ENCODE measurements around the gene FGD2.
"Not testable (repeated sequence)": the region's sequence is repeated elsewhere in the genome, so short reads cannot be mapped to it uniquely, and the experiment has no call there.

Gene FGD2

DNA sequence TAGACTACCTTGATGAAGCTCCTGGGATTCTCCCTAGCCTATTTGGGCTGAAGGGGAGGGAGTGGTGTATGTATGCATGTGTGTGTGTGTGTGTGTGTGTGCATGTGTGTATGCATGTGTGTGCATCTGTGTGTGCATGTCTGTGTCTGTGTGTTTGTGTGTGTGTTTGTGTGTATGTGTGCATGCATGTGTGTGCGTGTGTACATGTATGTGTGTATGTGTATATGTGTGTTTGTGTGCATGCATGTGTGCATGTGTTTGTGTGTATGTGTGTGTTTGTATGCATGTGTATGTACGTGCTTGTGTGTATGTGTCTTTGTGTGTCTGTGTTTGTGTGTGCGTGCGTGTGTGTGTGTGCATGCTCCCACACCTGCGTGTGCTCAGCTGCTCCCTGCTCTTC is 15.4 kb downstream of the FGD2 start:
- no peak for DNase-seq

DNA sequence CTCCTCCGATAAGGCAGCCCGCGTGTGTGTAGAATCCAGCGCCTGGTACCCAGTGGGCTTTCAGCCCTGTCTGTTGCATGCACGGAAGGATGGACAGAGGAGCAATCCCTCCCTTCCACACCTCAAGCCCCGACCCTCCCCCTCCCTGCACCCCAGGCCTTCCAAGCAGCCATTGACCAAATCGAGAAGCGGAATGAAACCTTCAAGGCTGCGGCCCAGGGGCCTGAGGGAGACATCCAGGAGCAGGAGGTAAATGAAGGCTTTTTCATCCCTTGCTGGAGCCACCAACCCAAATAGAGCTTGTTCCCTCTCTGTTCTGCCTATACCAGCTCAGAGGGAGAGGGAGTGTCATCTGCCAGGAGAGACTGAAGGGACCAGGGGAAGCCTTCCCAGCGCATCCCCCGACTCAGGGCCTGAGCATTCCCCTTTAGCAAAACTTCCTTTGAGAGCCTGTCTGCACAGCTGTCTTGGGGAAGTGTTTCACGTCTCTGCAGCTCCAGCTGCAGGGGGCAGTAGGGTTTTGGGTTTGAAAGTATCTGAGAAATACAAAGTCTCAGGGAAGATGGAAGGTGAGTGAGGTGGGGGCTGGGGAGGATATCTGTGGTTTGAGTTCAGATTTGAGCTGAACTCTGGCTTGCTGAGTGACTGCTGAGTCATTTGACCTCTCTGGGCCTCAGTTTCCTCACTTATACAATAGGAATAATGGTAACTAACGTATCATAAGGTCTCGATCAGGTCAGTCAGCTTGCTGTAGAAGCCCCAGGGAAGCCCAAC is 16.1 kb downstream of the FGD2 start:
- DNase-seq = peak; percentile 16

DNA sequence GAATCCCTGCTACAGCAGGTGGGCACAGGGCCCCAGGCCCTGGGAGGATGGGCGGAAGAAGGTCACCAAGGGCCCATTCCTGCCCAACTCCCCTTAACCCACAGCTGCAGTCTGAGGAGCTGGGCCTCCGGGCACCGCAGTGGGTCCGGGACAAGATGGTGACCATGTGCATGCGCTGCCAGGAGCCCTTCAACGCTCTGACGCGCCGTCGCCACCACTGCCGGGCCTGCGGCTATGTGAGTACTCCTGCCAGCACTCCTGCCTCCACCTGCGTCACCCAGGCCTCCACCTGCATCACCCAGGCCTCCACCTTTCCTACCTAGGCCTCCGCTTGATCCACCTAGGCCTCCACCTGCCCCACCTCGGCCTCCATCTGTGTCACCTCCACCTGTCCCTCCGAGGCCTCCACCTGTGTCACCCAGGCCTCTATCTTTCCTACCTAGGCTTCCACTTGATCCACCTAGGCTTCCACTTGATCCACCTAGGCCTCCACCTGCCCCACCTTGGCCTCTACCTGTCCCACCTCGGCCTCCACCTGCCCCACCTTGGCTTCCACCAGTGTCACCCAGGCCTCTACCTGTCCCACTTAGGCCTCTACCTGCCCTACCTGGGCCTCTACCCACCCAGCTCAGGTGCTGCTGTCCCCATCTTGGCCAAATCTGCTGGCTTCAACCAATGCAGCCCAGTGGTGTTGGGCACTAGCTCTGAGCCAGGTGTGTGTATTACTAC is 16.8 kb downstream of the FGD2 start:
- DNase-seq = no peak

DNA sequence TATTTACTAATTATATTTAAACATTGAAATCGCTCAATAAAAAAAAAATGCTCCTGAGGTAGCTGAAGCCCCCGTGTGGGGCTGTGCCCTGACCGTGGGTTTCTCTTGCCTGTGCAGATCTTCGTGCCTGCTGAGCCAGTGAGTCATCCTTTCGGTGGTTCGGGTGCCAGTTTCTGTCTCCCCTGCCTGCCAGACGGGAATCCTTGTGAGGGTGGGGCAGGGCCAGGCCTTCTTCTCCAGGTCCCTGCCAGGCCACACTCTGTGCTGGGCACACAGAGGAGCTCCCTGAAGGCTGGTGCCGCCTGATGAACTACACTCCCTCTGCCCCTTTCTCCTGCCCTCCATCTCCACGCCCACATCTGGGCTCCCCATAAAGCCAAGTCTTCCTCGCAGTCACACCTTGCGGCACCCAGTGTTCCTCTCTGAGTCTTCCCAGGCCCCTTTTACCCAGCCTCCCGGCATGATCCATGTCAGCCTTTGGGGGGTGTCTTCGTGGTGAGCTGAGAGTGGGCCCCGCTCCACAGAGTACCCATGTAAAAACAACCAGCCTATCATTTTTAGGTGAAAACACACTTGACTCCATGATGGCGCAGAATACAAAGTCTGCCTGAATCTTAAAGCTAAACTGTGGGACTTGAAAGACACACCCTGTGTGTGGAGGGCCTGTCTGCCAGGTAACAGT is 19.3 kb downstream of the FGD2 start:
- no peak for DNase-seq

DNA sequence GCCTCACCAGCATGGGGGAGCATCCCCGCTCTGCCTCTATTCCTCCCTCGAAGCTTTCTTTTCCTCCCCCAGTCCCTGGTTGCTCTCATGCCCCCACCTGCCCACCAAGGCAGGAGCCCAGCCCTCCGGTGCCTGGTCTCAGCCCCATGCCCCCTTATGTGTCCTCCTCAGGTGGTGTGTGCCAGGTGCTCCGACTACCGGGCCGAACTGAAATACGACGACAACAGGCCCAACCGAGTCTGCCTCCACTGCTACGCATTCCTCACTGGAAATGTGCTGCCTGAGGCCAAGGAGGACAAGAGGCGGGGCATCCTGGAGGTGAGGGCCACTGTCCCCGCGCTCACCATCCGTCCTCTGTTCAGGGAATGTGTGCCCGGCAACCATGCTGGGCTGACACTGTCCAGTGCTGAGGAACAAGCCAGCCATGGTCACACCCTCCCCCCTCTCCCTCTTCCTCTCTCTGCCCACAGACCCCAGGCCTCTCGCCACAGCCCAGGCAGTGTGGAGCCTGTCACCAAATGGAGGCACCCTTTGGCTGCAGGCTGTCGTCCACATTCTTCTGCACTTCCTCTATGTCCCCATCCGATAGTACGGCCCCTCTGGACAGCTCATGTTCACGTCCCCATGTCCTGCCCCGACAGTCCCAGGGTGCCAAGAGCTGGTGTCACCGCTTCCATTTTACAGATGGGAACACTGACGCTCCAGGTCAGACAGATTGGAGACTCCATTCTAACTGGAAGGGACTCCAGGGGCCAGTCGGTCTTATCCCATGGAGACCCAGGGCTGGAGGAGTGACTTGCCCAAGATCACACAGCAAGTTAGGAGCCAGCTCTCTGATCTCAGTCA is 20.4 kb downstream of the FGD2 start:
- DNase-seq = no peak

DNA sequence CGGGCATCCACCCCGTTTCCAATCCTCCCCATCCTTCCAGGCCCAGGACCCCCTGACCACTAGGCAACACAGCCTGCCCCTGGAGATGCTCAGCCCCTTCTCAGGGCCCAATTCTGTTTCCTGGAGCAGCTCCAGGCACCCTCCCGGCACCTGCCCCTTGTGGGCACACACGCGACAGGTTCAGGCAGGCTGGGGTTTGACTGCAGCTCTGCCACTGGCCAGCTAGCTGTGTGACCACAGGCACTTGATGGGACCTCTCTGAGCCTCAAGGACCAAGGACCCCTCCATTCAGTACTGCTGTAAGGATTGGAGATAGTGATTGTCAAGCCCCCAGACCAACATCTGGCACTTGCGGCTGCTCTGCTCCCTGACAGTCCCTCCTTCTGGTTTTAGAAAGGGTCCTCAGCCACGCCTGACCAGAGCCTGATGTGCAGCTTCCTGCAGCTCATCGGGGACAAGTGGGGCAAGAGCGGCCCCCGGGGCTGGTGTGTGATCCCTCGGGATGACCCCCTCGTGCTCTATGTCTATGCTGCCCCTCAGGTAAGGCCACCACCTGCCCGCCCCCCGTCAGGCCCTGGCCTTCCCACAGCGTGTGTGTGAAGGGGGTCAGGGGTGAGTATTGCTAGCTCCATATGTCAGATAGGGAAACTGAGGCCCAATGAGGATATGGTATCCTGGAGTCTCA is 21.7 kb downstream of the FGD2 start:
- DNase-seq = no peak

DNA sequence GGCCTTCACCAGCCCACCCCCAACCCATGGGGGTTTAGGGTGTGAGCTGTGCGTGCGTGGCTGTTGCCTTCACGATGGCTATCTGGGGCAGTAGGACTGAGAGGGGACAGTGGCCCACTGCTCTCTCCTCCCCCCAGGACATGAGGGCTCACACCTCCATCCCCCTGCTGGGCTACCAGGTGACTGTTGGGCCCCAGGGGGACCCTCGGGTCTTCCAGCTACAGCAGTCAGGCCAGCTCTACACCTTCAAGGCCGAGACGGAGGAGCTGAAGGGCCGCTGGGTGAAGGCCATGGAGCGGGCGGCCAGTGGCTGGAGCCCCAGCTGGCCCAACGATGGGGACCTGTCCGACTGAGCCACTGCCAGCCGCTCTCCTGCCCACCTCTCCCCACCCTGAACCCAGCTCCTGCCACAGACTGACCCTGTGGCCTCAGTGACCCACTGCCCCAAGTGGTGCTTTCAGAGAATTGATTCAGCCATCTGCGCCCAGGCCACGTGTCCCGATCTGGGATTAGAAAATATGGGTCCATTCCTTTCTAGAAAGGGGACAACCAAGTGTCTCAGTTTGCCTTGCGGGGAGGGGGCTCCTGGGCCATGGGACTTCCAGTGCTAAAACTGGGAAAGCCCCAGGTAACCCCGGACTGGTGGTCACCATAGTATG is 22.5 kb downstream of the FGD2 start:
- DNase-seq = no peak

DNA sequence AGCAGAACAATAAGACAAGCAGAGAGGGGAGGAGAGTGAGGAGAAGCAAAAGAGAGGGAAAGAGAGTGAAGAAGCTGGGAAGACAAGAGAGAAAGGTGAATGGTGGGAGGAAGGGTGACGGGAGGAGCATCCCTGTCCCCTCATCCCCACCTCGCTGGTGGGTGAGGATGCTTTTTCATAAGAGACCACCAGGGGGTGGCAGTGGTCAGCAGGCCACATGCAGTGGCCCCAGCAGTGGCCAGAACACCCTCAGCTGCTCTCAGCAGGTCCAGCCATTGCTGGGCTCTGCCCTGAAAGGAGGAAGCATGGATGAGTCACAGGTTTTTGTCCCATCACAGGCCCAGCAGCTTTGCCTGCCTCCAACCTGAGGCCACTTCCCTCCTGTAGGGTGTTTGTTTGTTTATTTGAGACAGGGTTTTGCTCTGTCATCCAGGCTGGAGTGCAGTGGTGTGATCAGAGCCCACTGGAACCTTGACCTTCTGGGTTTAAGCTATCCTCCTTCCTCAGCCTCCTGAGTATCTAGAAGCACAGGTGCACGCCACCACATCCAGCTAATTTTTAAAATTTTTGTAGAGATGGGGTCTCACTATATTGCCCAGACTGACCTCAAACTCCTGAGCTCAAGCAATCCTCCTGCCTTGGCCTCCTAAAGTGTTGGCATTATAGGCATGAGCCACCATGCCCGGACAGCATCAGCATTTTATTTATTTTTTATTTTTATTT is 24.0 kb downstream of the FGD2 start:
- peak; percentile 31 for DNase-seq

DNA sequence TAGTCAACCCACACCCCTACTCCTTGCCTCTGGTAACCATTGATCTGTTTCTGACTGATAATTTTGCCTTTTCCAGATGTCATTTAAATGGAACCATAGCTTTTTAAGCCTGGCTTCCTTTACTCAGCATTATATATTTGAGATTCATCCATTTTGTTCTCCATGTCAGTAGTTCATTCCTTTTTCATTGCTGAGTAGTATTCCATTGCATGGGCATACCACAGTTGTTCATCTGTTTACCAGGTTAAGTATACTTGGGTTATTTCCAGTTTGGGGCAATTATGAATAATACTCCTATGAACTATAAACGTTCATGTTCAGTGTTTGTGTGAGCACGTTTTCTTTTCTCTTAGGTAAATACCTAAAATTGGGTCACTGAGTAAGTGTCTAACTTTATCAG is 25.1 kb downstream of the FGD2 start:
- no peak for DNase-seq

DNA sequence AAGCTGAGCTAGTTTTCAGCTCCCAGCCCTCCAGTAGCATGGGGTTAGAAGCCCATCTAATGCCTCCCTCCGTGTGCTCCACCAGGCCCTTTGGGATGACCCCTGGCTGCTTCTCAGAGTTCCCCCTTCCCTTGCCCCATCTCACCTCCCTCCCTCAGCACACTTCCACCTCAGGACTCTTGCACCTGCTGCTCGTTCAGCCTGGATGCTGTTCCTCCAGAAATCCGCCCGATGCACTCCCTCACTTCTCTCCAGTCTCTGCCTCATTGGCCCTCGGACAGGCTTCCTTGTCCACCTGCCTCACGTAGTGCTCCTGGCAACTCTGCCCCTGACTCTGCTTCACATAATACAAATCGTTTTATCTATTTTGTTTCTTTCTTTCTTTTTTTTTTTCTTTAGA is 26.8 kb downstream of the FGD2 start:
- DNase-seq = no peak

DNA sequence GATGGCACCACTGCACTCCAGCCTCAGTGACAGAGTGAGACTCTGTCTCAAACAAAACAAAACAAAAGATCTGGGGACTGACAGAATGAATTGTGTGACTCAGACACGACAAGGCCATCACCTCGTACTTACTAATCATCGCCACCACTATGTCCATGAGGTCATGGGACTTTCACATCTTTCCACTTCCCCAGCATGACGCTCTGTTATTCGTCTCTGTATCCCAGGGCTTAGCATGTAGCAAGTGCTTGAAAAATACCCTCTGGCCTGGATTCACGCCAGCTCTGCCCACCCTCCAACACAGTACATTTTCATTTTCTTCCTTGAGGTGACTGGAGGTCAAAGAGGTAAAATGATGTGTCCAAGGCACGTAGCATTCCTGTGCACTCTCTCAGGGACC is 27.8 kb downstream of the FGD2 start:
- no peak for DNase-seq

DNA sequence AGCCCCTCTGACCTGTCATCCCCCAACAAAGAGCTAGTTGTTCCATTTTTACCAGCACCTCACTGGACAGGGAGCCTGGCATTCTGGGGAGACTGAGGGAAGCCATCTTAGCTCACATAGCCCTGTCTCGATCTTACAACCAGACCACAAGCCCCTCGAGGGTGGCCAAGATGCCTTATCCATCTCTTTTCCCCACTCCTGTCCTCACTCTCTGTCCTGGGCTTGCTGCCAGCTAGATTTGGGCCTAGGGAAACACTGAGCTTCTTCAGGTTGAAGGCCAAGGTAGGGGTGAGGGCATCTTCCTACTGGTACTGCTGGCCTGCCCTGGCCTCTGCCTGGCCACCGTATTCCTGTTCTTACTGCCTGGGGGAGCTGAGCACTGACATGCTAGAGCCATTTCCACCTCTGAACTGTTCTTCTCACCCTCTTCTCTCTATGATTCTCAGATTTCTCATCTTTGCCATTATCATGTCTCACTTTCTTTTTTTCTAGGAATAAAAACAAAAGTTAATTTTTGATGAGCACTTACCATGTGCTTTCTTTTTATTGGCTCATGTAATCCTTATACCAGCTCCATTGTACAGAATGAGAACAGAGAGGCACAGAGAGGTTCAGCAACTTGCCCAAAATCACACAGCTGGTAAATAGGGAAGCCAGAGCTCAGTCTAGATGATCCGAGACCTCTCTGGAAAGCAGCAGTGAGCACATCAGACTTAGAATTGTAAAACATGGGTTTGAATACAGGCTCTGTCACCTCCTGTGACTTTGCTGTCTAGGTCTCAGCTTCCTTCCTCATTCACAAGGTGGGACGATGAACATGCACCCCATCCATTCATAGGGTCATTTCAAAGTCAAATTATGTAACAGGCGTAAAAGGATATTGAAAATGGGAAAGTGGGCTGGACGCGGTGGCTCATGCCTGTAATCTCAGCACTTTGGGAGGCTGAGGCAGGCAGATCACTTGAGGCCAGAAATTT is 28.7 kb downstream of the FGD2 start:
- no peak for DNase-seq

DNA sequence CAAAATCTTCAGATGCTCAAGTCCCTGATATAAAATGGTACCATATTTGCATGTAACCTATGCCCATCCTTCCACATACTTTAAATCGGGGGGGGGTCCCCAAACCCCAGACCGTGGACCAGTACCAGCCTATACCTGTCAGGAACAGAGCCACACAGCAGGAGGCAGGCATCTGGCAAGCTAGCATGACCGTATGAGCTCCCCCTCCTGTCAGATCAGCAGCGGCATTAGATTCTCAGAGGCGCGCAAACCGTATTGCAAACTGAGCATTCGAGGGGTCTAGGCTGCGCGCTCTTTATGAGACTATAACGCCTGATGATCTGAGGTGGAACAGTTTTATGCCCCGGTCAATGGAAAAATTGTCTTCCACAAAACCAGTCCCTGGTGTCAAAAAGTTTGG is 30.7 kb downstream of the FGD2 start:
- DNase-seq = no peak

DNA sequence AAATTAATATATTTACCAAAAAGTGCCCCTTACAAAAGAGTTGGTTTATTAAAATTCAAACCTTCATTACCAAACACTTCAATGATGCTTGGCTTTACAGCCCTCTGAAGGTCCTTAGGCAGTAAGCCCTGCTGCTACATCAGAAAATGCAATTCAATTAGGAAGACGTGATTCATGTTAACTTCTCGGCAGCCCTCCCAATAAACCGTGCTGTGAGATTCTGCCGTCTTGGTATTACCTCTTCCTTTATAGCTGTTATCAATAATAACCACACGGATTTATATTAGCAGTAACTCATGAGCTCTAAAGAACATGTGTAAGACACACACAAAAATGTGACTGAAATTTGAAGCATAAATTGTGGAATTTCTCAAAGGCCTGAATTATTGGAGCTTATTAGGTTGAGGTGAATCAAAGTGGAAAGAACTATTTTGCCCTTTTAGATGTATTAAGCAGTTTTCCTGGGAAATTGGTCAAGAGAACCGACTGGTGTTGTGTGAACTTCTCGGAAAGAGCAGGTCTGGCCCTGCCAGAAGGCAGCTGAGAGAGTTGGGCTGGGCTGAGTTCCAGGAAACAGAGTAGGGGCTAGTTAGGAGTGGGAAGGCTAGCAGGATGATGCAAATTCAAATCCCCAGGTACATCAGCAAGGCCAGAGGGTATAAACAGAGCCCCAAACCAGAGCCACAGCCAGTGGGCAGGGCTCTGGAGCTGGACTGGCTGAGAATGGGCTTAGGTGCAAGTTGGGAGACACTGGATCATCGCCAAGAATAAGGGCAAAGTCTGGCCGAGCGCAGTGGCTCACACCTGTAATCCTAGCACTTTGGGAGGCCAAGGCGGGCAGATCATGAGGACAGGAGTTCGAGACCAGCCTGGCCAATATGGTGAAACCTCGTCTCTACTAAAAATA is 33.1 kb downstream of the FGD2 start:
- DNase-seq = peak; percentile 54

DNA sequence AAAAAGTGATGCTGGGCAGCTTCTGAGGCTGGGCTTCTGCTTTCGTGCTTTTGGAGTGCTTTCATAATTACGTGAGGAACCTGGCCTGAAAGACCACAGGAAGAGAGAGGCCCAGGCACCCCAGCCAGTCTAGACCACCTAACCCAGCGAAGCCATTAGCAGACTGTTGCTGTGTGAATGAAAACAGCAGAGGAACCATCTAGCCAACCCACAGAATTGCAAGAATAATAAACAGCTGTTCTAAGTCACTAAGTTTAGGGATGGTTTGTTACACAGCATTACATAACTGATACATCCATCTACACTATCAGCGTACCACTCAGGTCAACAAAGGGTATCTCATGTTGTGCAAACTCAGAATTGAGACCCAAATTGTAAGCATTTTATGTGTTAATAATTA is 34.5 kb downstream of the FGD2 start:
- no peak for DNase-seq

DNA sequence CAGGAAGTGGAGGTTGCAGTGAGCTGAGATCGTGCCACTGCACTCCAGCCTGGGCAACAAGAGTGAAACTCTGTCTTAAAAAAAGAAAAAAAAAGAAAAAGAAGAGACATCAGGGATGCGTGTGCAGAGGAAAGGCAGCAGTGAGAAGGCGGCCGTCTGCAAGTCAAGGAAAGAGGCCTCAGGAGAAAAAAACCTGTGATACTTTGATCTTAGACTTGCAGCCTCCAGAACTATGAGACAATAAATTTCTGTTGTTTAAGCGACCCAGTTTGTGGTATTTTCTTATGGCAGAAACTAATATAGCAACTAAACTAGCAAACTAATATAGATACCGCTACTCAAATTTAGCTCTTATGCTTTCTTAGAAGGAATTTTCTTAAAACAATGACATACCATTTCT is 36.1 kb downstream of the FGD2 start:
- DNase-seq = no peak

DNA sequence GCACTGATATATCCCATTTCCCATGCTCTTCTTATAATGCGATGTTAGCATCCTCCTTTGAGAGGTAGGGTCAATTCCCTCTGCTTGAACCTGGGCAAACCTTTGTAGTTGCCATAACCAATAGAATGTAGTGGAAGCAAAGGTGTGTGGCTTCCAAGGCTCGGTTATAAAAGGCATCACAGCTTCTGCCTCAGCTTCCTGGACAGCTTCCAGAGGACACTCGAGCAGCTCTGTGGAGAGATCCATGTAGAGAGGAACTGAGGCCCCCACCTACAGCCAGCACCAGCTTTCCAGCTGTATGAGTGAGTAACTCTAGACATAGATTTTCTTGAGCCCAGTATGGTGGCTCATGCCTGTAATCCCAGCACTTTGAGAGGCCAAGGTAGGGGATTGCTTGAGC is 36.7 kb downstream of the FGD2 start:
- no peak for DNase-seq

DNA sequence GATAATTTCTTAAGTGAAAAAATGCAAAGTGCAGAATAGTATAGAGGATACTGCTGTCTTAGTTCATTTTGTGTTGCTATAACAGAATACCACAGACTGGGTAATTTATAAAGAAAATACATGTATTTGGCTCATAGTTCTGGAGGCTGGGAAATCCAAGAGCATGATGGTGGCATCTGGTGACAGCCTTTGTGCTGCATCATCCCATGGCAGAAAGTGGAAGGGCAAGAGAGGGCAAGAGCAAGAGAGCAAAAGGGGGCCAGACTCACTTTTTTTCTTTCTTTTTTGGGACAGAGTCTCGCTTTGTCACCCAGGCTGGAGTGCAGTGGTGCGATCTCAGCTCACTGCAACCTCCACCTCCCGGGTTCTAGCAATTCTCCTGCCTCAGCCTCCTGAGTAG is 37.6 kb downstream of the FGD2 start:
- DNase-seq = not testable (repeated sequence)

DNA sequence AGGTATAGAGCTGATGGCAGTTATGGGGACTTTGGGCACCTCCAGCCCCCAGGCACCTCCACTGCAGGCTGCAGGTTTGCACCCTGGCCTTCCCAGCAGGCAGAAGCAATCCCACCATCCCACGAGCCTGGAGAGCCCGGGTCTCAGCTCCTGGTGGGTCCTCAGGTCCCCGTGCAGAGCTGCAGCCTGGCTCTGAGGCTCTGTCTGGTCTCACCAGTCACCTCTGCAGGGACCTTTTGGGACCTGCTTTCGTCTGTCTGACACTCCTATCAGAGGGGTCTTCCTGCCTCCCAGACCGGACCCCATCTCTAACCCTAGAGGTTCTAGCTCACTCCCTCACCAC is 41.9 kb downstream of the FGD2 start:
- DNase-seq = no peak
